H9 (cell line): Measurements from ENCODE around the gene NIPAL1. TPM values are rescaled to one million over a fixed set of nuclear protein-coding genes. Genes with fewer than 3 reads are reported as not detected.

Source experiments
- DNase-seq: peaks from one replicate; pipeline ENCODE4 v3.0.0-alpha.2; 2017
- H2AFZ ChIP-seq: one replicate; pipeline ENCODE4 v1.6.1; 2013; ENCODE audit warnings: mild to moderate bottlenecking, low read length, control low read depth, moderate library complexity
- H2AK5ac ChIP-seq: 2 replicates; pipeline ENCODE4 v1.6.1; 2013; ENCODE audit warnings: low read length, control low read depth, mixed read lengths; ENCODE audit not compliant: insufficient read length
- H2BK120ac ChIP-seq: one replicate; pipeline ENCODE4 v1.6.1; 2013; ENCODE audit warnings: low read depth, mild to moderate bottlenecking, low read length, control low read depth, inconsistent platforms; ENCODE audit not compliant: poor library complexity, severe bottlenecking
- H2BK12ac ChIP-seq: 2 replicates; pipeline ENCODE4 v1.6.1; 2013; ENCODE audit warnings: low read length, control low read depth, mixed read lengths, low read depth; ENCODE audit not compliant: insufficient read length
- H2BK15ac ChIP-seq: 2 replicates; pipeline ENCODE4 v1.6.1; 2013; ENCODE audit warnings: low read depth, low read length, control low read depth
- H2BK20ac ChIP-seq: one replicate; pipeline ENCODE4 v1.6.1; 2013; ENCODE audit warnings: low read depth, mild to moderate bottlenecking, low read length, control low read depth, inconsistent platforms; ENCODE audit not compliant: poor library complexity, severe bottlenecking
- H2BK5ac ChIP-seq: 2 replicates; pipeline ENCODE4 v1.6.1; 2013; ENCODE audit warnings: low read length, control low read depth, mixed read lengths; ENCODE audit not compliant: insufficient read length
- H3K14ac ChIP-seq: 2 replicates; pipeline ENCODE4 v1.6.1; 2013; ENCODE audit warnings: low read length, control low read depth; ENCODE audit not compliant: insufficient read depth
- H3K18ac ChIP-seq: 2 replicates; pipeline ENCODE4 v1.6.1; 2013; ENCODE audit warnings: low read depth, mild to moderate bottlenecking, mixed read lengths, low read length, control low read depth; ENCODE audit not compliant: insufficient read length
- H3K23ac ChIP-seq: 2 replicates; pipeline ENCODE4 v1.6.1; 2013; ENCODE audit warnings: low read length, control low read depth, mixed read lengths, low read depth; ENCODE audit not compliant: insufficient read length
- H3K23me2 ChIP-seq: 2 replicates; pipeline ENCODE4 v1.6.1; 2013; ENCODE audit warnings: low read depth, mild to moderate bottlenecking, mixed read lengths, low read length, control low read depth; ENCODE audit not compliant: insufficient read length, poor library complexity, severe bottlenecking
- H3K27ac ChIP-seq: 2 replicates; pipeline ENCODE4 v1.5.1; 2013; ENCODE audit warnings: low read length, control low read depth, mixed read lengths, low read depth; ENCODE audit not compliant: insufficient read length
- H3K27me3 ChIP-seq: 2 replicates; pipeline ENCODE4 v1.6.1; 2013; ENCODE audit warnings: low read length, control low read depth, inconsistent platforms; ENCODE audit not compliant: insufficient read depth
- H3K4ac ChIP-seq: 2 replicates; pipeline ENCODE4 v1.6.1; 2013; ENCODE audit warnings: low read depth, mild to moderate bottlenecking, control low read depth, inconsistent platforms, low read length, moderate library complexity
- H3K4me1 ChIP-seq: 2 replicates; pipeline ENCODE4 v1.6.1; 2013; ENCODE audit warnings: low read length, control low read depth, inconsistent platforms; ENCODE audit not compliant: insufficient read depth
- H3K4me2 ChIP-seq: 2 replicates; pipeline ENCODE4 v1.6.1; 2013; ENCODE audit warnings: low read length, control low read depth, mixed read lengths; ENCODE audit not compliant: insufficient read length, insufficient read depth
- H3K56ac ChIP-seq: 2 replicates; pipeline ENCODE4 v1.6.1; 2013; ENCODE audit warnings: low read depth, mild to moderate bottlenecking, mixed read lengths, low read length, control low read depth; ENCODE audit not compliant: insufficient read length
- H3K79me1 ChIP-seq: 2 replicates; pipeline ENCODE4 v1.6.1; 2013; ENCODE audit warnings: low read depth, mild to moderate bottlenecking, moderate library complexity, low read length, control low read depth, inconsistent platforms; ENCODE audit not compliant: insufficient read depth, poor library complexity, severe bottlenecking
- H3K79me2 ChIP-seq: 2 replicates; pipeline ENCODE4 v1.6.1; 2013; ENCODE audit warnings: low read length, control low read depth, inconsistent platforms; ENCODE audit not compliant: insufficient read depth
- H3K9ac ChIP-seq: 2 replicates; pipeline ENCODE4 v1.6.1; 2013; ENCODE audit warnings: low read length, control low read depth, mixed read lengths; ENCODE audit not compliant: insufficient read length; ENCODE audit errors: extremely low read depth
- H3K9me3 ChIP-seq: one replicate; pipeline ENCODE4 v1.6.1; 2013; ENCODE audit warnings: low read depth, low read length, inconsistent platforms; ENCODE audit not compliant: control insufficient read depth
- H3T11ph ChIP-seq: one replicate; pipeline ENCODE4 v1.6.1; 2013; ENCODE audit warnings: mild to moderate bottlenecking, low read length, control low read depth, inconsistent platforms
- H4K20me1 ChIP-seq: one replicate; pipeline ENCODE4 v1.6.1; 2013; ENCODE audit not compliant: control insufficient read depth, insufficient read length, insufficient read depth
- H4K5ac ChIP-seq: 2 replicates; pipeline ENCODE4 v1.6.1; 2013; ENCODE audit warnings: low read depth, mild to moderate bottlenecking, mixed read lengths, low read length, control low read depth; ENCODE audit not compliant: insufficient read length
- H4K8ac ChIP-seq: replicated peaks from 2 replicates; pipeline ENCODE4 v1.6.1; 2013; ENCODE audit warnings: low read length, control low read depth, mixed read lengths, low read depth; ENCODE audit not compliant: insufficient read length
- H4K91ac ChIP-seq: 2 replicates; pipeline ENCODE4 v1.6.1; 2013; ENCODE audit warnings: low read depth, mild to moderate bottlenecking, moderate library complexity, mixed read lengths, low read length, control low read depth; ENCODE audit not compliant: insufficient read length
- H3K27ac Mint-ChIP-seq, 3 experiments: 2 replicates in 2 of 3; 3 replicates in 1 of 3; pipeline ENCODE4 v1.8.0; 2020 to 2021; ENCODE audit warnings: mixed read lengths in 3 of 3, mild to moderate bottlenecking in 1 of 3, moderate library complexity in 1 of 3
- H3K27me3 Mint-ChIP-seq: 2 replicates; pipeline ENCODE4 v1.8.0; 2021; ENCODE audit warnings: low read depth, mild to moderate bottlenecking, moderate library complexity, mixed read lengths
- H3K36me3 Mint-ChIP-seq, 3 experiments: 2 replicates in 2 of 3; 3 replicates in 1 of 3; pipeline ENCODE4 v1.8.0; 2020 to 2021; ENCODE audit warnings: low read depth in 3 of 3, mixed read lengths in 3 of 3; ENCODE audit not compliant: insufficient read depth in 1 of 3
- H3K4me1 Mint-ChIP-seq, 2 experiments: 2 replicates each; pipeline ENCODE4 v1.8.0; 2020; ENCODE audit warnings: mixed read lengths in 2 of 2
- H3K4me3 Mint-ChIP-seq, 2 experiments: 2 replicates in 1 of 2; 3 replicates in 1 of 2; pipeline ENCODE4 v1.8.0; 2020 to 2021; ENCODE audit warnings: mild to moderate bottlenecking in 2 of 2, mixed read lengths in 2 of 2, moderate library complexity in 1 of 2
- H3K9me3 Mint-ChIP-seq, 2 experiments: 2 replicates in 1 of 2; 3 replicates in 1 of 2; pipeline ENCODE4 v1.8.0; 2020; ENCODE audit warnings: mild to moderate bottlenecking in 2 of 2, mixed read lengths in 2 of 2, moderate library complexity in 1 of 2
- WGBS: extraction: QIAGEN DNeasy Blood & Tissue Kit; methylation state at CpG from one replicate; pipeline ENCODE4 v1.1.7; 2013; ENCODE audit warnings: missing lambda C conversion rate, low lambda C conversion rate, mixed read lengths; ENCODE audit not compliant: insufficient read length; ENCODE audit errors: extremely low coverage; 5-methylcytosine and 5-hydroxymethylcytosine counted together
- total RNA-seq: library from RNA; stranded (reverse); gene quantifications from 2 replicates; pipeline ENCODE4 v1.2.1, GENCODE V29; 2021
- TF ChIP-seq, protein P1 (sequence below): fragments of 200-600 bp; sonication (generic); conservative IDR thresholded peaks from 3 replicates; pipeline ENCODE4 v1.8.0; 2021; ENCODE audit warnings: antibody characterized with exemption, mild to moderate bottlenecking

The NIPAL1 gene
- total RNA-seq, 1 experiment from 2014 or later: 16.9 TPM

DNA sequence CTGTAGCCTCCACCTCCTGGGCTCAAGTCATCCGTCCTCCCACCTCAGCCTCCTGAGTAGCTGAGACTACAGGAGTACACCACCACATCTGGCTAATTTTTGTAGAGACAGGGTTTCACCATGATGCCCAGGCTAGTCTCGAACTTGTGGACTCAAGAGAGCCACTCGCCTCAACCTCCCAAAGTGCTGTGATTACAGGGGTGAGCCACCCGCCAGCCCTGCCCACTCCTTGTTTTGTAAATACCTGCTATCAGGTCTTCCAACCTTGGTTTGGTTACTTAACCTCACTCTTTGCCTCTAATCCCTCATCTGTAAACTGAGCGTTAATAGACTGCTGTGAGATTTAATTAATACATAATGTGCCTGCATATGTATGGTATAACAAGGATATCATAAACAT is 894 bp upstream of the NIPAL1 start:
- Histone ChIP-seq H3K14ac (no peak overlapping the region), H3K4ac (no peak overlapping the region), H2AFZ (no peak overlapping the region), H2BK120ac (no peak overlapping the region), H3K18ac (no peak overlapping the region), H3K23me2 (peaks cover 9% of the 10 kb centered on the region), H3K4me2 (peak overlapping the region; percentile 94), H3K27me3 (no peaks in the 10 kb centered on the region), H3K9me3 (no peaks in the 10 kb centered on the region), H3K27ac (no peak overlapping the region), H3K9ac (no peak overlapping the region), H2BK20ac (no peak overlapping the region), H4K20me1 (no peaks in the 10 kb centered on the region), H3K56ac (no peak overlapping the region), H2BK15ac (no peak overlapping the region), H3T11ph (no peak overlapping the region), H4K91ac (no peak overlapping the region), H3K23ac (no peak overlapping the region), H2AK5ac (no peak overlapping the region), H3K79me2 (no peaks in the 10 kb centered on the region), H2BK12ac (no peak overlapping the region), H3K4me1 (no peaks in the 10 kb centered on the region), H4K5ac (no peak overlapping the region), H3K79me1 (no peaks in the 10 kb centered on the region), H4K8ac (no peak overlapping the region), H2BK5ac (no peak overlapping the region)
- peaks cover 14 to 15% of the 10 kb centered on the region in 2 experiments for H3K9me3 Mint-ChIP-seq
- peak overlapping the region in 1 of 3 experiments; percentile 69; a peak in 1 of 7 replicates for H3K27ac Mint-ChIP-seq
- no CpG with 5 or more reads among the region's 5 CpGs for WGBS
- H3K36me3 Mint-ChIP-seq: peaks cover 6 to 27% (median 13%) of the 10 kb centered on the region in 3 experiments
- TF ChIP-seq, protein P1, sequence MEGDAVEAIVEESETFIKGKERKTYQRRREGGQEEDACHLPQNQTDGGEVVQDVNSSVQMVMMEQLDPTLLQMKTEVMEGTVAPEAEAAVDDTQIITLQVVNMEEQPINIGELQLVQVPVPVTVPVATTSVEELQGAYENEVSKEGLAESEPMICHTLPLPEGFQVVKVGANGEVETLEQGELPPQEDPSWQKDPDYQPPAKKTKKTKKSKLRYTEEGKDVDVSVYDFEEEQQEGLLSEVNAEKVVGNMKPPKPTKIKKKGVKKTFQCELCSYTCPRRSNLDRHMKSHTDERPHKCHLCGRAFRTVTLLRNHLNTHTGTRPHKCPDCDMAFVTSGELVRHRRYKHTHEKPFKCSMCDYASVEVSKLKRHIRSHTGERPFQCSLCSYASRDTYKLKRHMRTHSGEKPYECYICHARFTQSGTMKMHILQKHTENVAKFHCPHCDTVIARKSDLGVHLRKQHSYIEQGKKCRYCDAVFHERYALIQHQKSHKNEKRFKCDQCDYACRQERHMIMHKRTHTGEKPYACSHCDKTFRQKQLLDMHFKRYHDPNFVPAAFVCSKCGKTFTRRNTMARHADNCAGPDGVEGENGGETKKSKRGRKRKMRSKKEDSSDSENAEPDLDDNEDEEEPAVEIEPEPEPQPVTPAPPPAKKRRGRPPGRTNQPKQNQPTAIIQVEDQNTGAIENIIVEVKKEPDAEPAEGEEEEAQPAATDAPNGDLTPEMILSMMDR: no peak
- H3K27me3 Mint-ChIP-seq: peaks cover 13% of the 10 kb centered on the region
- peak overlapping the region; percentile 90 to 95 for H3K4me3 Mint-ChIP-seq
- peaks cover 57 to 64% of the 10 kb centered on the region in 2 experiments for H3K4me1 Mint-ChIP-seq
- DNase-seq: no peak
